ENCODE results near the gene PKM. TPM values are rescaled to one million over a fixed set of nuclear protein-coding genes. Genes with fewer than 3 reads are reported as not detected.
A peak's percentile ranks its signal among the peaks of the same experiment; 100 is the strongest.

The PKM gene
- total RNA-seq, 1 experiment from 2014 or later, result 1,026 TPM

GRCh38 chr15:72236381-72237003 lies 5.5 kb upstream of the PKM start:
- Mint-ChIP-seq H3K4me3 (no peak overlapping the region), H3K27ac (peak overlapping the region in 1 of 3 experiments; percentile 21; a peak in 1 of 7 replicates), H3K27me3 (ENCODE audit: low read depth) (peaks cover 94% of the 10 kb centered on the region), H3K4me1 (peaks cover 18 to 22% of the 10 kb centered on the region in 2 experiments), H3K9me3 (no peaks in the 10 kb centered on the region), H3K36me3 (ENCODE audit: insufficient read depth in 1 of 3, low read depth in 3 of 3) (peaks cover 10 to 18% (median 17%) of the 10 kb centered on the region in 3 experiments; a peak in 6 of 7 replicates)
- Histone ChIP-seq H3K56ac (ENCODE audit: insufficient read length, low read depth, low read length) (no peak overlapping the region), H3K79me2 (ENCODE audit: insufficient read depth, low read length) (no peaks in the 10 kb centered on the region), H3K27me3 (ENCODE audit: insufficient read depth, low read length) (no peaks in the 10 kb centered on the region; the same call in 1 of the 2 replicates), H2AK5ac (ENCODE audit: insufficient read length, low read length) (no peak overlapping the region), H4K5ac (ENCODE audit: insufficient read length, low read depth, low read length) (no peak overlapping the region), H4K91ac (ENCODE audit: insufficient read length, low read depth, low read length) (no peak overlapping the region), H2BK20ac (ENCODE audit: low read depth, low read length, poor library complexity, severe bottlenecking) (no peak overlapping the region), H3K18ac (ENCODE audit: insufficient read length, low read depth, low read length) (no peak overlapping the region), H3K9me3 (ENCODE audit: control insufficient read depth, low read depth, low read length) (no peaks in the 10 kb centered on the region), H3K4ac (ENCODE audit: low read depth, low read length) (no peak overlapping the region), H2BK15ac (ENCODE audit: low read depth, low read length) (no peak overlapping the region), H4K8ac (replicated peaks; ENCODE audit: insufficient read length, low read depth, low read length) (no peak overlapping the region), H3K23ac (ENCODE audit: insufficient read length, low read depth, low read length) (no peak overlapping the region), H2BK5ac (ENCODE audit: insufficient read length, low read length) (no peak overlapping the region), H3K4me2 (ENCODE audit: insufficient read depth, insufficient read length, low read length) (peak overlapping the region; percentile 44), H4K20me1 (ENCODE audit: control insufficient read depth, insufficient read depth, insufficient read length) (no peaks in the 10 kb centered on the region), H2BK12ac (ENCODE audit: insufficient read length, low read depth, low read length) (no peak overlapping the region), H3K23me2 (ENCODE audit: insufficient read length, low read depth, low read length, poor library complexity, severe bottlenecking) (peaks cover 6% of the 10 kb centered on the region), H3K14ac (ENCODE audit: insufficient read depth, low read length) (no peak overlapping the region), H3K27ac (ENCODE audit: insufficient read length, low read depth, low read length) (no peak overlapping the region), H3K79me1 (ENCODE audit: insufficient read depth, low read depth, low read length, poor library complexity, severe bottlenecking) (no peaks in the 10 kb centered on the region), H3K4me1 (ENCODE audit: insufficient read depth, low read length) (peaks cover 13% of the 10 kb centered on the region; the same call in 1 of the 2 replicates), H3K9ac (ENCODE audit: extremely low read depth, insufficient read length, low read length) (no peak overlapping the region), H2BK120ac (ENCODE audit: low read depth, low read length, poor library complexity, severe bottlenecking) (no peak overlapping the region), H2AFZ (ENCODE audit: low read length) (no peak overlapping the region), H3T11ph (ENCODE audit: low read length) (no peak overlapping the region)
- no CpG with 5 or more reads among the region's 2 CpGs for WGBS (ENCODE audit: extremely low coverage, insufficient read length, low lambda C conversion rate)
- no peak for DNase-seq
- no peak for TF ChIP-seq CTCF (conservative IDR thresholded peaks at IDR 0.05)
